Measurements from ENCODE around the gene SYTL2. TPM values are rescaled to one million over a fixed set of nuclear protein-coding genes. Genes with fewer than 3 reads are reported as not detected.
"Not testable (repeated sequence)": the region's sequence is repeated elsewhere in the genome, so short reads cannot be mapped to it uniquely, and the experiment has no call there.

SYTL2 gene
- total RNA-seq, 3 donors from 2014 or later = 10.1 to 189 (median 120) TPM

DNA sequence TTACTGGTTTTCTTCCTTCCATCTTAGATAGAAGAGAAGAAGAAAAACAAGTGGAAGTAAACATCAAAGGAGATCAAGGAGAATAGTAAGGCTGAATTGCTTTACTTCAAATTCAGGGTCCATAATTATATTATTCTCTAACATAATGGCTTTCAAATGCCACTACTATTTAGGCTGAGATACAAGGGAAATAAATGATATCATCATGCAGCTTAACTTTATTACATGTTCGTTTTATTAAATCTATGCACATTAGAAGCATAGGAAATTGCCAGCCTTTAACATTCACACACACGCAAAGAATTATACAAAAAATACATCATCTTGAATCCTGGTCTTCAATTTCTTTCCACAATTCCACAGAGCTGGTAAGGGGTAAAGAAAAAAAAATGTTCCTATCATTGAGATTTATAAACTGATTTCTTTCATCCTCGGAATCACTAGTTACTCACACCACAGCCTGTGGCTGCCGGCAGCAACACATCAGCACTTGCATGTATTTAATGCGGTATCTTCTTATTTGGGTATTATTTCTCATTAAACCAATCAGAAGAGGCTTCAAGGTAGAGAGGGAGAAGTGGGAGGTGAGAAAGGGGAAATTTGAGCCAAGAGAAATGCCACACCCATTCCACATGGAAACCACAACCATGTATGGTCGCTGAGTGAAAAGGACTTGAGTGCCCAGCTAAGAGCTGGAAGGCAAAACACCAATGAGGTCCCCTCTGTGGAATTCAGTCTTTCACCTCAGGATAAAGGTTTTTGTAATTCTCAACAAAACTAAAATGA is 26.3 kb downstream of the SYTL2 start:
- intact Hi-C loops (cut with DNase I; ENCODE audit: low total_unique reads) = no loop called here
- Histone ChIP-seq H3K9me3 (no peaks in the 10 kb centered on the region), H3K4me1 (no peaks in the 10 kb centered on the region), H3K27me3 (no peaks in the 10 kb centered on the region), H3K4me3 (no peak overlapping the region), H3K27ac (no peak overlapping the region), H3K36me3 (no peaks in the 10 kb centered on the region)
- no peak for DNase-seq (ENCODE audit: low spot score in 2 of 2)
- no peak for TF ChIP-seq POLR2A (IDR thresholded peaks at IDR 0.05)
- TF ChIP-seq, protein P1, sequence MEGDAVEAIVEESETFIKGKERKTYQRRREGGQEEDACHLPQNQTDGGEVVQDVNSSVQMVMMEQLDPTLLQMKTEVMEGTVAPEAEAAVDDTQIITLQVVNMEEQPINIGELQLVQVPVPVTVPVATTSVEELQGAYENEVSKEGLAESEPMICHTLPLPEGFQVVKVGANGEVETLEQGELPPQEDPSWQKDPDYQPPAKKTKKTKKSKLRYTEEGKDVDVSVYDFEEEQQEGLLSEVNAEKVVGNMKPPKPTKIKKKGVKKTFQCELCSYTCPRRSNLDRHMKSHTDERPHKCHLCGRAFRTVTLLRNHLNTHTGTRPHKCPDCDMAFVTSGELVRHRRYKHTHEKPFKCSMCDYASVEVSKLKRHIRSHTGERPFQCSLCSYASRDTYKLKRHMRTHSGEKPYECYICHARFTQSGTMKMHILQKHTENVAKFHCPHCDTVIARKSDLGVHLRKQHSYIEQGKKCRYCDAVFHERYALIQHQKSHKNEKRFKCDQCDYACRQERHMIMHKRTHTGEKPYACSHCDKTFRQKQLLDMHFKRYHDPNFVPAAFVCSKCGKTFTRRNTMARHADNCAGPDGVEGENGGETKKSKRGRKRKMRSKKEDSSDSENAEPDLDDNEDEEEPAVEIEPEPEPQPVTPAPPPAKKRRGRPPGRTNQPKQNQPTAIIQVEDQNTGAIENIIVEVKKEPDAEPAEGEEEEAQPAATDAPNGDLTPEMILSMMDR (IDR thresholded peaks at IDR 0.05) = no peak
- TF ChIP-seq POLR2AphosphoS5 (IDR thresholded peaks at IDR 0.05) = no peak

DNA sequence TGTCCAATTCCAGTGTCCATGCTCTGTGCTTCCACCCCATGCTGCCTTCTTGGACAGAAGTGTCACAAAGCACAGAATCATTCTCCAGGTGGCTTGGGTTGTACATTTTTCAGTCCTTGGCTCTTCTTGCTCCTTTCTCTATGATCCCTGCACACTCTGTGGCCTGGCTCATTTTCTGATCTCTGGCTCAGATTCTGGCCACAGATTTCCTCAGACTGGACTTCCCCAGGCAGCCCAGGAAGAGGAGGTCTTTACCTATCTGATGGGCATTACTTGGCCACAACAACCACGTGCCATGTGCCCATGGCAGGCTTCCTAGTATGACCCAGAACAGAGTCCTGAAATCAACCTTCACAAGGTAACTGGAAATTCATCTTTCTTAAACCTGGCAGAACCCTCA is 27.2 kb downstream of the SYTL2 start:
- Histone ChIP-seq H3K4me1 (no peaks in the 10 kb centered on the region), H3K27ac (no peak overlapping the region), H3K4me3 (no peak overlapping the region), H3K36me3 (no peaks in the 10 kb centered on the region), H3K27me3 (no peaks in the 10 kb centered on the region), H3K9me3 (no peaks in the 10 kb centered on the region)
- TF ChIP-seq, protein P1 (IDR thresholded peaks at IDR 0.05) = no peak
- TF ChIP-seq POLR2A (IDR thresholded peaks at IDR 0.05) (no peak), POLR2AphosphoS5 (IDR thresholded peaks at IDR 0.05) (no peak)
- no peak for DNase-seq (ENCODE audit: low spot score in 2 of 2)
- intact Hi-C loops (cut with DNase I; ENCODE audit: low total_unique reads) = no loop called here

DNA sequence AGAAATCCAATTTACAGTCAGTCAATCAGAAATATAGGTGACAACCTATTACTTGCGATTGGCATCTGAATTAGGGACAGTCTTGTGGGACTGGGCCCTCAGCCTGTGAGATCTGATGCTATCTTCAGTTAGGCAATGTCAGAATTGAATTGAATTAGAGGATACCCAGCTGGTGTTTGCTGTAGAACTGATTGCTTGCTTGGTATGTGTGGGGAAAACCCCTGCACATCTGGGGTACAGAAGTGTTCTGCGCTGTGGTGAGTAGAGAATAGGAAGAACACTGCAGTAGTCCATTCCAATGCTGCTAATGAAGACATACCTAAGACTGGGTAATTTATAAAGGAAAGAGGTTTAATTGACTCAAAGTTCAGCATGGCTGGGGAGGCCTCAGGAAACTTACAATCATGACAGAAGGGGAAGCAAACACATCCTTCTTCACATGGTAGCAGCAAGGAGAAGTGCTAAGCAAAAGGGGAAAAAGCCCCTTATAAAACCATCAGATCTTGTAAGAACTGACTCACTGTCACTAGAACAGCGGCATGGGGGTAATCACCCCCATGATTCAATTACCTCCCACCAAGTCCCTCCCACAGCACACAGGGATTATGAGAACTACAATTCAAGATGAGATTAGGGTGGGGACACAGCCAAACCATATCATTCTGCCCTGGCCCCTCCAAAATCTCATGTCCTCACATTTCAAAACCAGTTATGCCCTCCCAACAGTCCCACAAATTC is 30.0 kb downstream of the SYTL2 start:
- H3K9me3 ChIP-seq; intact Hi-C loops (cut with DNase I; ENCODE audit: low total_unique reads); H3K4me3 ChIP-seq; H3K27me3 ChIP-seq; H3K27ac ChIP-seq; H3K4me1 ChIP-seq; DNase-seq (ENCODE audit: low spot score in 2 of 2); H3K36me3 ChIP-seq: not testable (repeated sequence)

DNA sequence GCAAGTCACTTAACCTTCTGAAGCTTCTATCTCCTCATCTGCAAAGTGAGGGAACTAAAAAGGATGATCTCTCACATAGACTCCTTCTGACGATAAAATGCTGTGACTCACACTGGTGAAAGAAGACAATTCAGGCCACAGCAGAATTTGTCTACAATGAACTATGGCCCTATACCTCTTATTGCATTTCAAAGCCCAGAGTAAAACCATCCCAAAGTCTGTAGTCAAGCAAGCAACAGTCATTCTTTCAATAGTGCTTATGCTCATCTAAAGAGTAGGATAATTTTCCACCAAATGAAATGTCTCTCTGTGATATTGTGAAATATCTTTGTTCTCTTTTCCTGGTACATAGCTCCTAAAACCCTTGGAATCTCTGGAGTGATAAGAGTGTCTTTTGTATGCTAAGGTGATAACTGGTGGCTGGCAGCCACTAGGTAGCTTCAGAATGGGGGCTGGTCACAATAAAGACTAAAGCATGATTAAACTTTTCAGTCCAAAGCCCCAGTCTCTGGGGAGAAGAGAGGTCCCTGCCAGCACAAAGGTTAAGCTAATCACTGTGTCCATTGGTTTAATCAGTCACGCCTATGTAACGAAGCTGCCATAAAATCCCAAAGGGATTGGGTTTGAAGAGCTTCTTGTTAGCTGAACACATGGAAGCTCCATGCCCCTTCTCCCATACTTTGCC is 30.8 kb downstream of the SYTL2 start:
- Histone ChIP-seq H3K36me3 (no peaks in the 10 kb centered on the region), H3K4me3 (no peak overlapping the region), H3K27me3 (no peaks in the 10 kb centered on the region), H3K4me1 (no peaks in the 10 kb centered on the region), H3K27ac (no peak overlapping the region), H3K9me3 (no peaks in the 10 kb centered on the region)
- DNase-seq (ENCODE audit: low spot score in 2 of 2) = no peak
- TF ChIP-seq, protein P1 (IDR thresholded peaks at IDR 0.05) = no peak
- TF ChIP-seq POLR2AphosphoS5 (IDR thresholded peaks at IDR 0.05) = no peak
- no peak for TF ChIP-seq POLR2A (IDR thresholded peaks at IDR 0.05)
- intact Hi-C loops (cut with DNase I; ENCODE audit: low total_unique reads) = no loop called here

DNA sequence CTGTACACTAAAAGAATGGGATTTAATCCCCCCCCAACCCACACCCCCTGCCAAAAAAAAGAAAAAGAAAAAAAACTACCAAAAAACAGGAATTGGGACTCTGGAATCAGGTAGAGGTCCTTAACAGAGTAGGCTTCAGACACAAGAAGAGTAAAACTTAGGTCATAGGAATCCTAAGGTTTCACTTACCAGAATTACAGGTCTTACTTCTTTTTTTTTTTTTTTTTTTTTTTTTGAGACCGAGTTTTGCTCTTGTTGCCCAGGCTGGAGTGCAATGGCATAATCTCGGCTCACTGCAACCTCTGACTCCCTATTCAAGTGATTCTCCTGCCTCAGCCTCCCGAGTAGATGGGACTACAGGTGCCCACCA is 33.4 kb downstream of the SYTL2 start:
- H3K9me3 ChIP-seq; H3K27me3 ChIP-seq; intact Hi-C loops (cut with DNase I; ENCODE audit: low total_unique reads); DNase-seq (ENCODE audit: low spot score in 2 of 2); H3K4me3 ChIP-seq; H3K4me1 ChIP-seq; H3K36me3 ChIP-seq: not testable (repeated sequence)
- peak overlapping the region; percentile 59 to 73 for H3K27ac ChIP-seq

Data from breast epithelium (tissue), 4 donors.